ENCODE results near the gene MIB1.

MIB1 gene

GRCh38 chr18:21820811-21821143 is 80.2 kb downstream of the MIB1 start:
- peaks cover 11% of the 10 kb centered on the region for H3F3A ChIP-seq (ENCODE audit: insufficient read depth)
- H2AFZ ChIP-seq (ENCODE audit: low read depth, low read length, severe bottlenecking), result no peak overlapping the region
- H4K20me1 ChIP-seq (ENCODE audit: low read depth, low read length), result no peaks in the 10 kb centered on the region
- H3K36me3 ChIP-seq (ENCODE audit: low read length), result peaks cover 26% of the 10 kb centered on the region; the same call in 1 of the 2 replicates
- H3K9me2 ChIP-seq (replicated peaks; ENCODE audit: insufficient read depth, low read length), result no peaks in the 10 kb centered on the region
- no peak overlapping the region for H3K27ac ChIP-seq (ENCODE audit: low read depth, low read length)
- no peaks in the 10 kb centered on the region for H3K9me3 ChIP-seq (ENCODE audit: insufficient read depth, low read length)
- TF ChIP-seq, protein P1, sequence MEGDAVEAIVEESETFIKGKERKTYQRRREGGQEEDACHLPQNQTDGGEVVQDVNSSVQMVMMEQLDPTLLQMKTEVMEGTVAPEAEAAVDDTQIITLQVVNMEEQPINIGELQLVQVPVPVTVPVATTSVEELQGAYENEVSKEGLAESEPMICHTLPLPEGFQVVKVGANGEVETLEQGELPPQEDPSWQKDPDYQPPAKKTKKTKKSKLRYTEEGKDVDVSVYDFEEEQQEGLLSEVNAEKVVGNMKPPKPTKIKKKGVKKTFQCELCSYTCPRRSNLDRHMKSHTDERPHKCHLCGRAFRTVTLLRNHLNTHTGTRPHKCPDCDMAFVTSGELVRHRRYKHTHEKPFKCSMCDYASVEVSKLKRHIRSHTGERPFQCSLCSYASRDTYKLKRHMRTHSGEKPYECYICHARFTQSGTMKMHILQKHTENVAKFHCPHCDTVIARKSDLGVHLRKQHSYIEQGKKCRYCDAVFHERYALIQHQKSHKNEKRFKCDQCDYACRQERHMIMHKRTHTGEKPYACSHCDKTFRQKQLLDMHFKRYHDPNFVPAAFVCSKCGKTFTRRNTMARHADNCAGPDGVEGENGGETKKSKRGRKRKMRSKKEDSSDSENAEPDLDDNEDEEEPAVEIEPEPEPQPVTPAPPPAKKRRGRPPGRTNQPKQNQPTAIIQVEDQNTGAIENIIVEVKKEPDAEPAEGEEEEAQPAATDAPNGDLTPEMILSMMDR (IDR thresholded peaks at IDR 0.05; ENCODE audit: insufficient read depth, low read length, poor library complexity, severe bottlenecking), result no peak
- no peak for TF ChIP-seq EZH2phosphoT487 (conservative IDR thresholded peaks at IDR 0.05; ENCODE audit: low read length)
- H3K4me2 ChIP-seq (ENCODE audit: low read depth, low read length, poor library complexity, severe bottlenecking), result no peak overlapping the region
- no peak overlapping the region for H3K9ac ChIP-seq (ENCODE audit: low read length)
- no peaks in the 10 kb centered on the region for H3K79me2 ChIP-seq (ENCODE audit: insufficient read depth, low read length)
- no peak overlapping the region for H3K4me3 ChIP-seq (ENCODE audit: insufficient read depth, low read length, poor library complexity, severe bottlenecking)
- no peaks in the 10 kb centered on the region for H3K27me3 ChIP-seq (ENCODE audit: low read length)

DNA sequence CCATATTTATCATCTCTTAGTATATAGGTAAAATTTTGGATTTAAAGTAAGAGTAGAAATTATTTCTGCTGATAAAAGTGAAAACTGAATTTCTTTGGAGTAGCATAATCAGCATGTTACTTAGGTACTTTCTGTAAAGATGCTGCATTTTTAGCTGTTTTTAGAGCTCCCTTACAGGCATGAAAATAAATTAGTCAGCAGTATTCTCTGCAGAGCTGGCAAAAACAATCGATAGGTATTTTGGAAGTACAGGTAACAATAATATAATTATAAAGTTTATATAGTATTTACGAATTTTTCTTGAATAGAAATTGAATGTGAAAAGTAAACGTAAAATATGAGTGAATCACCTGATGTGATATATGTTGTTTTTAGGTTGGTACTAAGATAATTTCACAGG is 83.3 kb downstream of the MIB1 start:
- H3K9me2 ChIP-seq (replicated peaks; ENCODE audit: insufficient read depth, low read length), result no peaks in the 10 kb centered on the region
- peaks cover 19% of the 10 kb centered on the region; the same call in 1 of the 2 replicates for H3K36me3 ChIP-seq (ENCODE audit: low read length)
- H3F3A ChIP-seq (ENCODE audit: insufficient read depth), result peaks cover 11% of the 10 kb centered on the region

GRCh38 chr18:21826196-21826595 is 85.6 kb downstream of the MIB1 start:
- Histone ChIP-seq H3K27ac (ENCODE audit: low read depth, low read length) (peak overlapping the region; percentile 50), H3F3A (ENCODE audit: insufficient read depth) (peaks cover 11% of the 10 kb centered on the region), H3K36me3 (ENCODE audit: low read length) (peaks cover 13% of the 10 kb centered on the region; the same call in 1 of the 2 replicates), H3K9me2 (replicated peaks; ENCODE audit: insufficient read depth, low read length) (no peaks in the 10 kb centered on the region), H3K9ac (ENCODE audit: low read length) (no peak overlapping the region), H3K4me3 (ENCODE audit: insufficient read depth, low read length, poor library complexity, severe bottlenecking) (peak overlapping the region; percentile 3), H4K20me1 (ENCODE audit: low read depth, low read length) (no peaks in the 10 kb centered on the region), H3K79me2 (ENCODE audit: insufficient read depth, low read length) (no peaks in the 10 kb centered on the region), H3K27me3 (ENCODE audit: low read length) (no peaks in the 10 kb centered on the region), H3K4me2 (ENCODE audit: low read depth, low read length, poor library complexity, severe bottlenecking) (peak overlapping the region; percentile 48), H2AFZ (ENCODE audit: low read depth, low read length, severe bottlenecking) (no peak overlapping the region), H3K9me3 (ENCODE audit: insufficient read depth, low read length) (no peaks in the 10 kb centered on the region)
- TF ChIP-seq, protein P1 (IDR thresholded peaks at IDR 0.05; ENCODE audit: insufficient read depth, low read length, poor library complexity, severe bottlenecking), result no peak
- TF ChIP-seq EZH2phosphoT487 (conservative IDR thresholded peaks at IDR 0.05; ENCODE audit: low read length), result no peak

More for the DNA sequence above, 83.3 kb downstream of the MIB1 start:
- Histone ChIP-seq H3K4me2 (ENCODE audit: low read depth, low read length, poor library complexity, severe bottlenecking) (no peak overlapping the region), H3K9ac (ENCODE audit: low read length) (no peak overlapping the region), H3K4me3 (ENCODE audit: insufficient read depth, low read length, poor library complexity, severe bottlenecking) (no peak overlapping the region), H3K79me2 (ENCODE audit: insufficient read depth, low read length) (no peaks in the 10 kb centered on the region), H3K9me3 (ENCODE audit: insufficient read depth, low read length) (no peaks in the 10 kb centered on the region), H3K27ac (ENCODE audit: low read depth, low read length) (no peak overlapping the region), H4K20me1 (ENCODE audit: low read depth, low read length) (no peaks in the 10 kb centered on the region), H2AFZ (ENCODE audit: low read depth, low read length, severe bottlenecking) (no peak overlapping the region), H3K27me3 (ENCODE audit: low read length) (no peaks in the 10 kb centered on the region)
- no peak for TF ChIP-seq EZH2phosphoT487 (conservative IDR thresholded peaks at IDR 0.05; ENCODE audit: low read length)
- TF ChIP-seq, protein P1 (IDR thresholded peaks at IDR 0.05; ENCODE audit: insufficient read depth, low read length, poor library complexity, severe bottlenecking), result no peak

Data from SU-DHL-6 (cell line).